CD4-positive, alpha-beta T cell (primary cell): Measurements from ENCODE around the gene GRIA3. TPM values are rescaled to one million over a fixed set of nuclear protein-coding genes. Genes with fewer than 3 reads are reported as not detected.

ENCODE experiments used
- ATAC-seq: fragments of 200-7000 bp; cut with Tn5 transposase; one replicate; pipeline ENCODE4 v1.10.0; 2022; ENCODE audit warnings: mild to moderate bottlenecking; ENCODE audit not compliant: poor library complexity
- CTCF ChIA-PET: fragments of 350-600 bp; sonication (Branson Sonifier 250); formaldehyde crosslinking; loops from one replicate; lab custom pipeline; 2021; ENCODE audit warnings: antibody characterized with exemption, inconsistent platforms; lab: Charles Lee
- POLR2A ChIA-PET: fragments of 350-600 bp; sonication (Branson Sonifier 250); formaldehyde crosslinking; loops from one replicate; lab custom pipeline; 2021; ENCODE audit warnings: antibody characterized with exemption, inconsistent platforms; lab: Charles Lee
- DNase-seq, 14 experiments: peaks; one replicate each; pipeline ENCODE4 v3.0.0-alpha.2; 2013 to 2020; ENCODE audit warnings: mixed read lengths in 2 of 14
- H3K27ac ChIP-seq, 2 donors: one replicate each; pipeline versions ENCODE4 v1.5.1 to v1.7.0; 2013; ENCODE audit warnings: low read length in 2 of 2, low read depth in 1 of 2, mild to moderate bottlenecking in 1 of 2
- H3K27me3 ChIP-seq, 2 experiments: 1 replicate in 1 of 2; 2 replicates in 1 of 2; pipeline versions ENCODE4 v1.6.1 to v1.7.0; 2013; ENCODE audit warnings: low read length in 2 of 2, control low read depth in 1 of 2, mild to moderate bottlenecking in 1 of 2, moderate library complexity in 1 of 2; ENCODE audit not compliant: insufficient read depth in 2 of 2, control insufficient read depth in 1 of 2
- H3K36me3 ChIP-seq: one replicate; pipeline ENCODE4 v1.6.1; 2013; ENCODE audit warnings: low read length, control low read depth; ENCODE audit not compliant: insufficient read depth
- H3K4me1 ChIP-seq: one replicate; pipeline ENCODE4 v1.6.1; 2013; ENCODE audit warnings: low read length, control low read depth; ENCODE audit not compliant: insufficient read depth
- H3K4me3 ChIP-seq: one replicate; pipeline ENCODE4 v1.5.1; 2013; ENCODE audit warnings: mild to moderate bottlenecking, low read length, moderate library complexity
- H3K9me3 ChIP-seq, 2 experiments: 1 replicate in 1 of 2; 2 replicates in 1 of 2; pipeline versions ENCODE4 v1.6.1 to v1.7.0; 2013; ENCODE audit warnings: low read length in 2 of 2, mild to moderate bottlenecking in 2 of 2, control low read depth in 1 of 2, moderate library complexity in 1 of 2; ENCODE audit not compliant: control insufficient read depth in 1 of 2, insufficient read depth in 1 of 2
- H3K27ac Mint-ChIP-seq: one replicate; pipeline ENCODE4 v1.8.0; 2020; ENCODE audit warnings: mixed read lengths
- H3K27me3 Mint-ChIP-seq: one replicate; pipeline ENCODE4 v1.8.0; 2021; ENCODE audit warnings: mixed read lengths
- H3K36me3 Mint-ChIP-seq: one replicate; pipeline ENCODE4 v1.8.0; 2021; ENCODE audit warnings: low read depth, mixed read lengths
- H3K4me1 Mint-ChIP-seq: one replicate; pipeline ENCODE4 v1.8.0; 2021; ENCODE audit warnings: low read depth, mixed read lengths
- H3K4me3 Mint-ChIP-seq: one replicate; pipeline ENCODE4 v1.8.0; 2020; ENCODE audit warnings: mild to moderate bottlenecking, mixed read lengths
- H3K9me3 Mint-ChIP-seq: one replicate; pipeline ENCODE4 v1.8.0; 2020; ENCODE audit warnings: mixed read lengths
- intact Hi-C, 2 experiments: fragments of 100-400 bp; cut with DNase I in 1 of 2; cut with micrococcal nuclease in 1 of 2; formaldehyde crosslinking; loops; one replicate each; pipeline versions ENCODE4 v1.15.1 to v1.9.0; 2023 to 2025; cut with DNase I, micrococcal nuclease
- total RNA-seq, 174 experiments: library from RNA in 2 of 174; stranded (reverse) in 2 of 174; gene quantifications; one replicate each; pipeline ENCODE4 v1.2.3 and lab custom pipeline; 2021 to 2026
- TF ChIP-seq, protein P1 (sequence below): fragments of 200-600 bp; IDR thresholded peaks from one replicate; pipeline ENCODE4 v1.8.0; 2022; ENCODE audit warnings: antibody characterized with exemption, mild to moderate bottlenecking

Gene GRIA3
- total RNA-seq, 2 experiments from 2014 or later: not detected

DNA sequence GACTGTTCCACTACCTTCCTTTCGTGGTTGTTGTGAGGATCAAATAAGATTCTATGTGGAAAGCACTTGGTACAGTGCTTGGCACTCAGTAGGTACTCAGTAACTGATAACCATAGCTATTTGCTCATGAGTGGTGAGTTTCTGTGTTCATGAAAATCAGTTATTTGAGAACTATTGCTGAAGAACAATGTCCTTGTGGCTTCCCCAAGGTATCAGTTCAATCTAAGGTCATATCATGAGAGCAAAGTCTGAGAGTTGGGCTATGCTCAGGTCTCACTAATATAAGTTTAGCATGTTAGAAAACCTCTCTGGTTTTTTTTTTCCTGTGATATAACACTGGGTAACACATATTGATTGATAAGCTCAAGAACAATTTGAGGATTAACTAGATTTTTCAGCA lies 147.8 kb downstream of the GRIA3 start:
- Mint-ChIP-seq H3K9me3 (no peaks in the 10 kb centered on the region), H3K36me3 (no peaks in the 10 kb centered on the region), H3K27me3 (no peaks in the 10 kb centered on the region), H3K4me1 (no peaks in the 10 kb centered on the region), H3K27ac (no peak overlapping the region), H3K4me3 (no peak overlapping the region)
- no peak overlapping the region for H3K27ac ChIP-seq
- intact Hi-C loops: no loop called here
- POLR2A ChIA-PET: no interaction called here
- no peaks in the 10 kb centered on the region for H3K9me3 ChIP-seq
- H3K27me3 ChIP-seq: no peaks in the 10 kb centered on the region
- CTCF ChIA-PET: no interaction called here
- no peak for ATAC-seq
- TF ChIP-seq, protein P1, sequence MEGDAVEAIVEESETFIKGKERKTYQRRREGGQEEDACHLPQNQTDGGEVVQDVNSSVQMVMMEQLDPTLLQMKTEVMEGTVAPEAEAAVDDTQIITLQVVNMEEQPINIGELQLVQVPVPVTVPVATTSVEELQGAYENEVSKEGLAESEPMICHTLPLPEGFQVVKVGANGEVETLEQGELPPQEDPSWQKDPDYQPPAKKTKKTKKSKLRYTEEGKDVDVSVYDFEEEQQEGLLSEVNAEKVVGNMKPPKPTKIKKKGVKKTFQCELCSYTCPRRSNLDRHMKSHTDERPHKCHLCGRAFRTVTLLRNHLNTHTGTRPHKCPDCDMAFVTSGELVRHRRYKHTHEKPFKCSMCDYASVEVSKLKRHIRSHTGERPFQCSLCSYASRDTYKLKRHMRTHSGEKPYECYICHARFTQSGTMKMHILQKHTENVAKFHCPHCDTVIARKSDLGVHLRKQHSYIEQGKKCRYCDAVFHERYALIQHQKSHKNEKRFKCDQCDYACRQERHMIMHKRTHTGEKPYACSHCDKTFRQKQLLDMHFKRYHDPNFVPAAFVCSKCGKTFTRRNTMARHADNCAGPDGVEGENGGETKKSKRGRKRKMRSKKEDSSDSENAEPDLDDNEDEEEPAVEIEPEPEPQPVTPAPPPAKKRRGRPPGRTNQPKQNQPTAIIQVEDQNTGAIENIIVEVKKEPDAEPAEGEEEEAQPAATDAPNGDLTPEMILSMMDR: no peak
- H3K4me1 ChIP-seq: no peaks in the 10 kb centered on the region
- DNase-seq: no peak
- H3K36me3 ChIP-seq: no peaks in the 10 kb centered on the region
- no peak overlapping the region for H3K4me3 ChIP-seq

GRCh38 chrX:123336666-123337065 lies 152.6 kb downstream of the GRIA3 start:
- Histone ChIP-seq H3K36me3 (no peaks in the 10 kb centered on the region), H3K27ac (no peak overlapping the region), H3K4me1 (no peaks in the 10 kb centered on the region), H3K9me3 (no peaks in the 10 kb centered on the region), H3K27me3 (no peaks in the 10 kb centered on the region), H3K4me3 (no peak overlapping the region)
- Mint-ChIP-seq H3K9me3 (no peaks in the 10 kb centered on the region), H3K4me1 (no peaks in the 10 kb centered on the region), H3K27me3 (no peaks in the 10 kb centered on the region), H3K4me3 (no peak overlapping the region), H3K36me3 (no peaks in the 10 kb centered on the region), H3K27ac (no peak overlapping the region)
- DNase-seq: no peak
- ChIA-PET POLR2A (no interaction called here), CTCF (no interaction called here)
- TF ChIP-seq, protein P1: no peak
- ATAC-seq: no peak
- intact Hi-C loops: no loop called here

GRCh38 chrX:123337886-123338639 lies 154.0 kb downstream of the GRIA3 start:
- ChIA-PET CTCF (no interaction called here), POLR2A (no interaction called here)
- H3K9me3 ChIP-seq: no peaks in the 10 kb centered on the region
- Mint-ChIP-seq H3K4me3 (no peak overlapping the region), H3K27ac (no peak overlapping the region), H3K36me3 (no peaks in the 10 kb centered on the region), H3K4me1 (no peaks in the 10 kb centered on the region), H3K27me3 (no peaks in the 10 kb centered on the region), H3K9me3 (no peaks in the 10 kb centered on the region)
- TF ChIP-seq, protein P1: no peak
- H3K4me3 ChIP-seq: no peak overlapping the region
- H3K27ac ChIP-seq: no peak overlapping the region
- DNase-seq (no peak), ATAC-seq (no peak)
- no peaks in the 10 kb centered on the region for H3K27me3 ChIP-seq
- no peaks in the 10 kb centered on the region for H3K36me3 ChIP-seq
- intact Hi-C loops: no loop called here
- no peaks in the 10 kb centered on the region for H3K4me1 ChIP-seq
